ENCODE data around the gene SOD2. TPM values are rescaled to one million over a fixed set of nuclear protein-coding genes. Genes with fewer than 3 reads are reported as not detected.
"Not testable (repeated sequence)": the region's sequence is repeated elsewhere in the genome, so short reads cannot be mapped to it uniquely, and the experiment has no call there.

The SOD2 gene
- total RNA-seq, 2 experiments from 2014 or later = 90.6 to 105 TPM

DNA sequence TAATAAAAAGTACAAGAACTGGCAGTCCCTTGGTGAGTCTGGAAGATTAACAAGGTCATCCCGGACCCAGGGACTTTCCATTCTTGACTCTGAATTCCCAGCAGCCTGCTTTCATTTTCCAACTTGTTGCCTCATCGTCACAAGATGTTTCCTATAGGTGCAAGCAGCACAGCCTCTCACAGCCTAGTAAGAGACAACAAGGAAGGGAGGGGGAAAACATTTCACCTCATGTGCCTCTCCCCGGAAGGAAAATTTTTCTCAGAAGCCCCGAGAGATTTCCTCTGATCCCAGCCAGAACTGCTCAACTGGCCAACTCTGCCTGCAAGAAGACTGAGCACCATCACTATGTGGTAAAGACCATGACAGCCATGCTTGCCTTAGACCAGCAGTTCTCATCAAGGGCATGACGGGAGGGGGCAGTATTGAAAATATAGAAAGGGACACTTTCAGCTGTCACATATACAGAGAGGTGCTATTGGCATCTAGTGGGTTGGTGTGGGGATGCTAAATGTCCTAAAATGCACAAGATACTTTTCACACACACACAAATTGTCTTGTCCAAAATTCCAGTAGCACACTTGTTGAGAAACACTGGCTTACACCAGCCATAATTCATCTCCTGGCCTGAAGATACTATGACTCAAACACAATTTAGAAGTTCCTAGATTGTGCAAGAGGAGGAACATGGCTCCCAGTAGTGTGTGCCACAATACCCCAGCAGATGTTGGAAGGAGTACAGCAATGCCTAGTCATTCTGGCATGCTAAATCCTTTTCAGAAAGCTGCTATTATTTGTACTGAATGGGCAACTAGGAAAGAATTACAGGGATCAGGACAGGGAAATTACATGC is 23.4 kb upstream of the SOD2 start:
- Mint-ChIP-seq H3K4me1 (peaks cover 9% of the 10 kb centered on the region), H3K9me3 (ENCODE audit: low read depth) (no peaks in the 10 kb centered on the region), H3K36me3 (ENCODE audit: low read depth) (peaks cover 3% of the 10 kb centered on the region), H3K4me3 (no peak overlapping the region), H3K27ac (peak overlapping the region; percentile 39), H3K27me3 (no peaks in the 10 kb centered on the region)
- POLR2A ChIA-PET = interaction anchor here (0.6 kb wide), 1 partner anchor 931 kb away, joined by 4 read pairs; no protein-coding TSS in a partner anchor
- intact Hi-C loops (cut with DNase I, micrococcal nuclease) = no loop called here
- CTCF ChIA-PET = no interaction called here
- ATAC-seq = peak; percentile 24
- DNase-seq = no peak

DNA sequence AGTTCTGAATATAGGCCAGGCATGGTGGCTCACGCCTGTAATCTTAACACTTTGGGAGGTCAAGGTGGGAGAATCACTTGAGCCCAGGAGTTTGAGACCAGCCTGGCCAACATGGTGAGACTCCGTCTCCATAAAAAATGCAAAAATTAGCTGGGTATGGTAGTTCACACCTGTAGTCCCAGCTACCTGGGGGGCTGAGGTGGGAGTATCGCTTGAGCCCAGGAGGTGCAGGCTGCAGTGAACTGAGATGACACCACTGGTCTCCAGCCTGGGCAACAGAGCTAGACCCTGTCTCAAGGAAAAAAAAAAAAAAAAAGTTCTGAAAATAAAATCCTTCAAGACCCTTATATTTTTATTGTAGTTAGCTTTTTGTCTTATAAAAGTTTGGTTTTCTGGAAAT is 22.6 kb upstream of the SOD2 start:
- Mint-ChIP-seq H3K4me3 (no peak overlapping the region), H3K4me1 (peaks cover 9% of the 10 kb centered on the region), H3K27ac (no peak overlapping the region), H3K27me3 (no peaks in the 10 kb centered on the region), H3K9me3 (ENCODE audit: low read depth) (no peaks in the 10 kb centered on the region), H3K36me3 (ENCODE audit: low read depth) (peaks cover 3% of the 10 kb centered on the region)
- DNase-seq (no peak), ATAC-seq (no peak)
- intact Hi-C loops (cut with DNase I, micrococcal nuclease) = no loop called here
- ChIA-PET POLR2A (no interaction called here), CTCF (no interaction called here)

DNA sequence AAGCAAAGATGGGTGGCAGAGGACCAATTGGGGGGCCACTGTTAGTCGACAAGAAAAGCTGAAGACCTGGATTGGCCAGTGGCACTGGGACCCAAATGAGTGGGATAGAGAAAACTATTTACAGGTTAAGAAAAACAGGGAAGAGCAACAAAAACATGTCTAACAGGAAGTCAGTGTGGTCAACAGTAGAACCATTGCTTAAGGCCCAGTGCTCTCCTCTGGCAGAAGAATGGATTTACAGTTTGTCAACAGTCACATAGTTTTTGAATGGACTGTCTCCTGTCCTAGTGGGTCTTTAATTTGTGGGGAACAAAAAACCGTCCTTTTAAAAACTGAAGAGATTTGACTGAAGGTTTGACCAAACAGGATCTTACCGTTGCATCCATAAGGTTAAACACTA is 22.1 kb upstream of the SOD2 start:
- H3K4me1 Mint-ChIP-seq = peaks cover 9% of the 10 kb centered on the region
- H3K36me3 Mint-ChIP-seq (ENCODE audit: low read depth) = peaks cover 3% of the 10 kb centered on the region
- ChIA-PET CTCF (no interaction called here), POLR2A (no interaction called here)
- ATAC-seq = no peak
- H3K4me3 Mint-ChIP-seq = no peak overlapping the region
- H3K27me3 Mint-ChIP-seq = no peaks in the 10 kb centered on the region
- H3K27ac Mint-ChIP-seq = no peak overlapping the region
- intact Hi-C loops (cut with DNase I, micrococcal nuclease) = no loop called here
- no peaks in the 10 kb centered on the region for H3K9me3 Mint-ChIP-seq (ENCODE audit: low read depth)
- no peak for DNase-seq

DNA sequence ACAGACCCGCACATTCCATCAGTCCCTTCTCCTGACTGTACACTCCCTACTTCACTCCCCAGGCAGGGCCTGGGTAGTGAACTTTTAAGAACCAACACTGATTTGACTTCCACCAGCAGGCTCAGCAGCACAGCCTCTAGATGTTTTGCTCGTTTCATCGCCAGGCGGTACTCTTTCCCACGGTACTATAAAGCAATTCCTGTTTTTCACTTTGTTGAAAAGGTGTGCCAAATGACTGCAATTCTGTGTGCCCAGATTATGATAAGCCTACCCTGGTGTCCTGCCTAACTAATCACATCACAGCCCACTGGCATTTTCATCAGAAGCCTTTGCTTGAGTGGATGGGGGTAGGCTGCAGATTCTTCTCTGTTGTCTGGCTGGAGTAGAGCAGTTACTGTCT is 21.4 kb upstream of the SOD2 start:
- no peak overlapping the region for H3K4me3 Mint-ChIP-seq
- DNase-seq = no peak
- POLR2A ChIA-PET = no interaction called here
- CTCF ChIA-PET = no interaction called here
- no peak for ATAC-seq
- H3K27ac Mint-ChIP-seq = no peak overlapping the region
- peaks cover 3% of the 10 kb centered on the region for H3K36me3 Mint-ChIP-seq (ENCODE audit: low read depth)
- H3K27me3 Mint-ChIP-seq = no peaks in the 10 kb centered on the region
- peaks cover 9% of the 10 kb centered on the region for H3K4me1 Mint-ChIP-seq
- no peaks in the 10 kb centered on the region for H3K9me3 Mint-ChIP-seq (ENCODE audit: low read depth)
- intact Hi-C loops (cut with DNase I, micrococcal nuclease) = no loop called here

DNA sequence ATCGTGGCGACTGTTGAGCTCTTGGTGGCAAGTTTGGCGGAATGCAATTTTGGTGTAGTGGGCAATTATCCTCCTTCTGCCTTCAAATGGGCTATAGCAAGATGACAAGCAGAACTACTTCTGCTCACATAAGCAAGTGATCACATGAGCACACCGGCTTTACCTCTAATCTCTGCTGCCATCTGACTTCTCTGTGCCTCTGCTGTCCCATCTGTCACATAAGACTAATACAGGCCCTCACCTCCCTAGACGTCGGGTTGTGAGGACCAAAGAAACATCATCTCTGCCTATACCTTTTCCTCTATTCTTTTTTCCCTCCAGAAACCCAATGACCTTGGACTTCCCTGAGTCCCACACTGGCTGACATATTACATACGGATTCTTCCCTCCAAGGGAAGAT is 20.9 kb upstream of the SOD2 start:
- no peak overlapping the region for H3K4me3 Mint-ChIP-seq
- ChIA-PET CTCF (interaction anchor here (1.9 kb wide), 1 partner anchor 10 kb away, joined by 5 read pairs; no protein-coding TSS in a partner anchor), POLR2A (no interaction called here)
- no peak for ATAC-seq
- intact Hi-C loops (cut with DNase I, micrococcal nuclease) = no loop called here
- H3K27ac Mint-ChIP-seq = no peak overlapping the region
- peaks cover 9% of the 10 kb centered on the region for H3K4me1 Mint-ChIP-seq
- H3K9me3 Mint-ChIP-seq (ENCODE audit: low read depth) = no peaks in the 10 kb centered on the region
- peaks cover 3% of the 10 kb centered on the region for H3K36me3 Mint-ChIP-seq (ENCODE audit: low read depth)
- no peaks in the 10 kb centered on the region for H3K27me3 Mint-ChIP-seq
- no peak for DNase-seq

DNA sequence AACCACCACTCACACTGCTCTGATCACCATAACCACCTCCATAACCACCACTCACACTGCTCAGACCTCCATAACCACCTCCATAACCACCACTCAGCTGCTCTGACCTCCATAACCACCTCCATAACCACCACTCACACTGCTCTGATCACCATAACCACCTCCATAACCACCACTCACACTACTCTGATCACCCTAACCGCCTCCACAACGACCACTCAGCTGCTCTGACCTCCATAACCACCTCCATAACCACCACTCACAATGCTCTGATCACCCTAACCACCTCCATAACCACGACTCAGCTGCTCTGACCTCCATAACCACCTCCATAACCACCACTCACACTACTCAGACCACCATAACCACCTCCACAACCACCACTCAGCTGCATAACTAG is 19.3 kb upstream of the SOD2 start:
- H3K36me3 Mint-ChIP-seq (ENCODE audit: low read depth); H3K4me3 Mint-ChIP-seq; POLR2A ChIA-PET; DNase-seq; H3K4me1 Mint-ChIP-seq; ATAC-seq; intact Hi-C loops (cut with DNase I, micrococcal nuclease); H3K27me3 Mint-ChIP-seq; H3K27ac Mint-ChIP-seq; H3K9me3 Mint-ChIP-seq (ENCODE audit: low read depth): not testable (repeated sequence)
- CTCF ChIA-PET = interaction anchor here (1.9 kb wide), 1 partner anchor 8 kb away, joined by 5 read pairs; no protein-coding TSS in a partner anchor

DNA sequence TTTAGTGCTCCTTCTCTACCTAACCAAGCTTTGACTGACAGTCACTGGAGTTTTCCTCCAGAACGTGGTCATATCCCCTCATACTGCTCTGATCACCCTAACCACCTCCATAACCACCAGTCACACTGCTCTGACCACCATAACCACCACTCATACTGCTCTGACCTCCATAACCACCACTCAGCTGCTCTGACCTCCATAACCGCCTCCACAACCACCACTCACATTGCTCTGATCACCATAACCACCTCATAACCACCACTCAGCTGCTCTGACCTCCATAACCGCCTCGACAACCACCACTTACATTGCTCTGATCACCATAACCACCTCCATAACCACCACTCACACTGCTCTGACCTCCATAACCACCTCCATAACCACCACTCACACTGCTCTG is 17.6 kb upstream of the SOD2 start:
- H3K27ac Mint-ChIP-seq; H3K36me3 Mint-ChIP-seq (ENCODE audit: low read depth); intact Hi-C loops (cut with DNase I, micrococcal nuclease); DNase-seq; H3K9me3 Mint-ChIP-seq (ENCODE audit: low read depth); CTCF ChIA-PET; H3K4me3 Mint-ChIP-seq; H3K27me3 Mint-ChIP-seq; ATAC-seq; H3K4me1 Mint-ChIP-seq: not testable (repeated sequence)
- POLR2A ChIA-PET = interaction anchor here (0.6 kb wide), 1 partner anchor 22 kb away, joined by 3 read pairs; no protein-coding TSS in a partner anchor

DNA sequence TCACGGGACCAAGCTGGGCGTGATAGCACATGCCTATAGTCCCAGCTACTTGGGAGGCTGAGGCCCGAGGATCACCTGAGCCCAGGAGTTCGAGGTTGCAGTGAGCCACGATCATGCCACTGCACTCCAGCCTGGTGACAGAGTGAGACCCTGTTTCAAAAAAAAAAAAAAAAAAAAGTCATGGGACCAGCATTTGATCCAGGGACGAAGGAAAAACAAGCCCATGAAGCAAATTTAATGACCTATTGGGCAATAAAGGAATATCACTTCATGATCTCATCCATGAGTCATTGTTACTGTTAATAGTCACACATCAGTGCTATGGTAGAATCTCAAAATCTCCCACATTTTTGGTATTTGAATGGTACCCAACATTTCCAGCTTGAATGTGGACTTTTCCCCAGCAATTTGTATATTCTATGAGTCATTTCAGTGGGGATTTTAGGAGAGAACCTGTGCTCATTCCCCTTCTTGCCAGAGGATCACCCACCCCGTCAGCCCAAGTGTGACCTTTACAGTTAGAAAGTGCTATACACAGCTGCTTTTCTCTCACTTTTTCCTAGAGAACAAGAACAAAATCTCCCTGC is 8.5 kb upstream of the SOD2 start:
- peak overlapping the region; percentile 73 for H3K27ac Mint-ChIP-seq
- peaks cover 5% of the 10 kb centered on the region for H3K36me3 Mint-ChIP-seq (ENCODE audit: low read depth)
- peak; percentile 80 for ATAC-seq

DNA sequence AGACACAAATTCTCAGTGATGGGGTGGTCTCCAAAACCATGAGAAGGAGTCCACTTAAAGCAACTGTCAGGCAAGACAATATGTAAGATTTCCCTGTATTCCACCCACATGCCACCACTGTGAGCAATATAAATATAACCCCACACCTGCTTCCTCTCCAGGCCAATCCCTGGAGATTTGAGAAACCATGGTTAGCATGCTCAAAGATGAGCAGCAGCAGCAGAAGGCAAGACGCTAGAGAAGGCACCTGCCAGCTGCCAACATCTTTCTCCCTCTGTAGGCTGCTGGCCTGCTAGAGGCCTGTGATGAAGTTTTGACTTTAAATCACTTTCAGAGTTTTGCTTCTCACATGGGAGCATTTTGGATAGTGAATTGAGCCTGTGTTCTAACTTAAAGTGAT is 7.9 kb upstream of the SOD2 start:
- H3K4me3 Mint-ChIP-seq = no peak overlapping the region
- H3K36me3 Mint-ChIP-seq (ENCODE audit: low read depth) = peaks cover 5% of the 10 kb centered on the region
- no peak for DNase-seq
- peak overlapping the region; percentile 47 for H3K27ac Mint-ChIP-seq
- peaks cover 13% of the 10 kb centered on the region for H3K4me1 Mint-ChIP-seq
- POLR2A ChIA-PET = no interaction called here
- H3K27me3 Mint-ChIP-seq = no peaks in the 10 kb centered on the region
- peak; percentile 27 for ATAC-seq
- peaks cover 4% of the 10 kb centered on the region for H3K9me3 Mint-ChIP-seq (ENCODE audit: low read depth)
- CTCF ChIA-PET = interaction anchor here (1.6 to 3.0 kb wide), 2 partner anchors 19 to 25 kb away, joined by 4 to 7 read pairs; no protein-coding TSS in a partner anchor
- intact Hi-C loops (cut with DNase I, micrococcal nuclease) = no loop called here

More for the DNA sequence above, 8.5 kb upstream of the SOD2 start:
- DNase-seq = peak; percentile 27
- intact Hi-C loops (cut with DNase I, micrococcal nuclease) = no loop called here
- H3K4me3 Mint-ChIP-seq = no peak overlapping the region
- POLR2A ChIA-PET = interaction anchor here (0.6 kb wide), 3 partner anchors 18 to 89 kb away, joined by 4 to 5 read pairs (median 5); no protein-coding TSS in a partner anchor
- peaks cover 13% of the 10 kb centered on the region for H3K4me1 Mint-ChIP-seq
- H3K9me3 Mint-ChIP-seq (ENCODE audit: low read depth) = peaks cover 4% of the 10 kb centered on the region
- no peaks in the 10 kb centered on the region for H3K27me3 Mint-ChIP-seq
- CTCF ChIA-PET = interaction anchor here (1.2 to 3.0 kb wide), 3 partner anchors 18 to 24 kb away, joined by 3 to 7 read pairs (median 4); no protein-coding TSS in a partner anchor

DNA sequence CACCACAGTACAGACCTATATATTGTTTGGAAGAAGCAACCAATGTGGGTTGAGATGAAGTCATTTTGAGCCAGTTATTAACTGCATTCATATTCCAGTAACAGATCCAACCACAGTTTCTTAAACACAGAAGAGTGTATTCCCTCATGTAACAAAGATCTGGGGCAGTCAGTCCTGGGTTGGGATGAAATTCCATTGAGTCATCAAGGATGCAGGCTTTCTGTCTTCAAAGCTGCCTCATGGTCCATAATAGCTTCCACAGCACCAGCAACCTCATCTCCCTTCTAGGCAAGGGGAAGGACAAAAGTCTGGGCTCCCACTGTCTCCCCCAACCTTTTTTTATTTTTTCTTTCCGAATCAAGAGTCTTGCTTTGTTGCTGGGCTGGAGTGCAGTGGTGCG is 2.9 kb upstream of the SOD2 start:
- ChIA-PET POLR2A (interaction anchor here (0.6 kb wide), 1 partner anchor 540 kb away, joined by 3 read pairs; no protein-coding TSS in a partner anchor), CTCF (interaction anchor here (0.6 kb wide), 2 partner anchors 268 to 592 kb away, joined by 3 to 4 read pairs; no protein-coding TSS in a partner anchor)
- H3K36me3 Mint-ChIP-seq (ENCODE audit: low read depth) = peaks cover 13% of the 10 kb centered on the region
- intact Hi-C loops (cut with DNase I, micrococcal nuclease) = loop anchor here (10.0 kb wide), 7 partner anchors 239 to 841 kb away; partner anchors contain the start of gene TAGAP (in 1 of the 2)
- peaks cover 33% of the 10 kb centered on the region for H3K4me1 Mint-ChIP-seq
- DNase-seq (no peak), ATAC-seq (no peak)
- no peaks in the 10 kb centered on the region for H3K9me3 Mint-ChIP-seq (ENCODE audit: low read depth)
- no peak overlapping the region for H3K4me3 Mint-ChIP-seq
- H3K27ac Mint-ChIP-seq = no peak overlapping the region
- H3K27me3 Mint-ChIP-seq = no peaks in the 10 kb centered on the region

DNA sequence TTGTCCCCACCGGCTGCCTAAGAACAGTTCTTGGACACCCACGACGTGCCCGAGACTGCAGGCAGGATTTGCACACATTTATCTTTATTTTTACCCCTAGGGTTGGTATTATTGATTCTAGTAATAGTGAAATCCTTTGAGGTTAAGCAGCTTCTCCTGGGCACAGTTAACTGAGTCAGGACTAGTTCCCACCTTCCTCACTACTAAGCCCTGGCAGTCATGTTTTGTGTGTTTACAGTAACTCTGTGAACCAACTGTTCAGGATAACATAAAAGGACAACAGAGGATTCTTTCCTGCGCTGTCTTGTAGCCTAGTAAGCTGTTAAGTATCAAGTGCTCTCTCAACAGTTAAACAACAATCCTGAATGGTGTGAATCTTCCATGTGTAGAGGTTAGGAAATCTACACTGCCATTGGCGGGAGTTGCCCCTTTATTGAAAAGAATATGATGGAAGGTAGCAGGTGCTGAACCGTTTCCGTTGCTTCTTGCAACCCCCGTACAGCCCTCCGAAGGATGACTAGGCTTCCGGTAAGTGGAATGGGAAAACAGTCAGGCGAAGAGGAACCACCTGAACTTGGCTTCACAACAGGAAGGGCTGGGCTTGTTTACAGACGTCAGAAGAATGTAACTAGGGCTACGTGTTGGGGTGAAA is 979 bp upstream of the SOD2 start:
- CTCF ChIA-PET = interaction anchor here (0.6 to 1.5 kb wide), 6 partner anchors 13 to 362 kb away, joined by 3 to 7 read pairs (median 4); partner anchors contain the start of gene WTAP
- ATAC-seq = peak; percentile 56
- peaks cover 20% of the 10 kb centered on the region for H3K36me3 Mint-ChIP-seq (ENCODE audit: low read depth)

More for the DNA sequence above, 979 bp upstream of the SOD2 start:
- intact Hi-C loops (cut with DNase I, micrococcal nuclease) = loop anchor here (1.0 to 10.0 kb wide), 16 partner anchors 33 to 1042 kb away; partner anchors contain the start of genes ACAT2 (in 1 of the 2), MRPL18 (in 1 of the 2), SYTL3 (in 1 of the 2) and TAGAP (in 1 of the 2)
- POLR2A ChIA-PET = interaction anchor here (0.5 to 3.2 kb wide), 3 partner anchors 33 to 95 kb away, joined by 7 to 23 read pairs (median 15); partner anchors contain the start of genes MRPL18, TCP1 and WTAP
- Mint-ChIP-seq H3K4me1 (peaks cover 37% of the 10 kb centered on the region), H3K4me3 (peak overlapping the region; percentile 92), H3K27me3 (no peaks in the 10 kb centered on the region), H3K9me3 (ENCODE audit: low read depth) (no peaks in the 10 kb centered on the region), H3K27ac (peak overlapping the region; percentile 92)
- DNase-seq = peak; percentile 52
